RWPE2 (cell line): ENCODE measurements around the gene RBSN.

ENCODE experiments used
- ATAC-seq: fragments of 200-7000 bp; cut with Tn5 transposase; 3 replicates; pipeline ENCODE4 v1.9.1; 2021; ENCODE audit warnings: low read depth
- DNase-seq: peaks from one replicate; pipeline ENCODE4 v3.0.0-alpha.2; 2020; ENCODE audit warnings: low spot score
- H3K27ac ChIP-seq: fragments of 450-650 bp; 2 replicates; pipeline ENCODE4 v1.5.1; 2017; ENCODE audit warnings: mild to moderate bottlenecking; ENCODE audit not compliant: poor library complexity, severe bottlenecking
- H3K27me3 ChIP-seq: fragments of 250-450 bp; sonication (Bioruptor Pico); 2 replicates; pipeline ENCODE4 v1.5.1; 2021; ENCODE audit warnings: mild to moderate bottlenecking, moderate library complexity; ENCODE audit not compliant: insufficient read depth, poor library complexity, severe bottlenecking
- H3K36me3 ChIP-seq: fragments of 250-450 bp; sonication (Bioruptor Pico); 2 replicates; pipeline ENCODE4 v1.5.1; 2020; ENCODE audit warnings: low read depth, mild to moderate bottlenecking, moderate library complexity
- H3K4me1 ChIP-seq: fragments of 250-450 bp; sonication (Bioruptor Pico); 2 replicates; pipeline ENCODE4 v1.5.1; 2021; ENCODE audit warnings: mild to moderate bottlenecking, moderate library complexity; ENCODE audit not compliant: insufficient read depth, poor library complexity, severe bottlenecking
- H3K4me3 ChIP-seq: fragments of 250-450 bp; sonication (Bioruptor Pico); 2 replicates; pipeline ENCODE4 v1.5.1; 2021; ENCODE audit warnings: mild to moderate bottlenecking, moderate library complexity; ENCODE audit not compliant: severe bottlenecking
- H3K9me3 ChIP-seq: fragments of 250-450 bp; sonication (Bioruptor Pico); 2 replicates; pipeline ENCODE4 v1.5.1; 2021; ENCODE audit warnings: mild to moderate bottlenecking, moderate library complexity; ENCODE audit not compliant: severe bottlenecking
- CTCF ChIP-seq: fragments of 450-650 bp; IDR thresholded peaks from one replicate; pipeline ENCODE4 v1.5.1; 2017; ENCODE audit warnings: mild to moderate bottlenecking, moderate library complexity; ENCODE audit not compliant: poor library complexity, severe bottlenecking

The RBSN gene

GRCh38 chr3:15042936-15043335 lies 56.0 kb downstream of the RBSN start:
- H3K4me3 ChIP-seq, result no peak overlapping the region
- TF ChIP-seq CTCF, result no peak
- H3K9me3 ChIP-seq, result no peaks in the 10 kb centered on the region
- H3K4me1 ChIP-seq, result no peaks in the 10 kb centered on the region
- H3K36me3 ChIP-seq, result peaks cover 100% of the 10 kb centered on the region
- DNase-seq, result no peak
- no peaks in the 10 kb centered on the region for H3K27me3 ChIP-seq
- no peak for ATAC-seq
- no peak overlapping the region for H3K27ac ChIP-seq

- Histone ChIP-seq H3K4me3 (no peak overlapping the region), H3K27me3 (no peaks in the 10 kb centered on the region), H3K9me3 (no peaks in the 10 kb centered on the region), H3K36me3 (peaks cover 100% of the 10 kb centered on the region), H3K27ac (no peak overlapping the region), H3K4me1 (no peaks in the 10 kb centered on the region)
- ATAC-seq (no peak), DNase-seq (no peak)
- no peak for TF ChIP-seq CTCF
These were observed 57.0 kb downstream of the RBSN start for GRCh38 chr3:15041950-15042349.

GRCh38 chr3:15040844-15041243 lies 58.1 kb downstream of the RBSN start:
- Histone ChIP-seq H3K4me3 (no peak overlapping the region), H3K36me3 (peaks cover 99% of the 10 kb centered on the region), H3K4me1 (no peaks in the 10 kb centered on the region), H3K27ac (no peak overlapping the region), H3K27me3 (no peaks in the 10 kb centered on the region), H3K9me3 (no peaks in the 10 kb centered on the region)
- no peak for TF ChIP-seq CTCF
- no peak for DNase-seq
- ATAC-seq, result no peak

- Histone ChIP-seq H3K36me3 (peaks cover 95% of the 10 kb centered on the region), H3K27me3 (no peaks in the 10 kb centered on the region), H3K4me3 (no peak overlapping the region), H3K9me3 (no peaks in the 10 kb centered on the region), H3K27ac (no peak overlapping the region), H3K4me1 (no peaks in the 10 kb centered on the region)
- DNase-seq (no peak), ATAC-seq (no peak)
- no peak for TF ChIP-seq CTCF
These were observed 60.6 kb downstream of the RBSN start for GRCh38 chr3:15038306-15038705.

- TF ChIP-seq CTCF, result no peak
- no peak for ATAC-seq
These were observed 65.8 kb downstream of the RBSN start for GRCh38 chr3:15033103-15033502.

More at GRCh38 chr3:15033103-15033502, 65.8 kb downstream of the RBSN start:
- no peaks in the 10 kb centered on the region for H3K9me3 ChIP-seq
- no peak for DNase-seq
- H3K4me1 ChIP-seq, result no peaks in the 10 kb centered on the region
- no peaks in the 10 kb centered on the region for H3K27me3 ChIP-seq
- H3K4me3 ChIP-seq, result no peak overlapping the region
- H3K27ac ChIP-seq, result no peak overlapping the region
- peaks cover 94% of the 10 kb centered on the region for H3K36me3 ChIP-seq
